ENCODE results near the gene ATRN.

Gene ATRN

DNA sequence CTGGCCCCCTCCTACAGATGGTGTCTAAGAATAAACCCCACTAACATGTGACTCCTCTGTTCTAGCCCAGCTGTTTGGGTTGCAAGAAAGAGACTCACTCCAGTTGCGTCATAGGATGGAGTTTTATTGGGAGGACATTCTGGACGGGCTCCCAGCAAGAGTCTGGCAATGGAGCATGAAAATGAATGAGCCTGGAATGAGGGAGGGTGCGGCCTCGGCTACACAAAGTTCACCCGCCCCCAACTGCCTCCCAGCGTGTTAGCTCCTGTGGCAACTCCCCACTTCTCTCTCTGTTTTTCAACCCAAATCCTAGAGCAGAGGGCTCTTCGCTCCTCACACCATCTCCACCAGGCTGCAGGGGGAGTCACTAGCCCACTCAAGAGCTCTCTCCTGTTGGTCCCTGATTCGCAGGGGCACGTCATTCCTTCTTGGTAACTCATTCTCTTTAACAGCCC is 216.1 kb downstream of the ATRN start:
- H3K79me2 ChIP-seq (ENCODE audit: control insufficient read depth, insufficient read depth, low read length, unreplicated experiment) = no peaks in the 10 kb centered on the region
- H3K27me3 ChIP-seq (ENCODE audit: insufficient read depth, low read length) = peaks cover 7% of the 10 kb centered on the region
- H3K4me3 ChIP-seq (ENCODE audit: low read depth, low read length) = no peak overlapping the region
- H2AFZ ChIP-seq (ENCODE audit: low read length, unreplicated experiment) = peak overlapping the region; percentile 66
- no peak overlapping the region for H3K27ac ChIP-seq (ENCODE audit: low read depth, low read length)
- no peaks in the 10 kb centered on the region for H3K36me3 ChIP-seq (ENCODE audit: insufficient read depth, low read length)
- peaks cover 11% of the 10 kb centered on the region for H3K4me1 ChIP-seq (ENCODE audit: control insufficient read depth, insufficient read depth, low read length, unreplicated experiment)

DNA sequence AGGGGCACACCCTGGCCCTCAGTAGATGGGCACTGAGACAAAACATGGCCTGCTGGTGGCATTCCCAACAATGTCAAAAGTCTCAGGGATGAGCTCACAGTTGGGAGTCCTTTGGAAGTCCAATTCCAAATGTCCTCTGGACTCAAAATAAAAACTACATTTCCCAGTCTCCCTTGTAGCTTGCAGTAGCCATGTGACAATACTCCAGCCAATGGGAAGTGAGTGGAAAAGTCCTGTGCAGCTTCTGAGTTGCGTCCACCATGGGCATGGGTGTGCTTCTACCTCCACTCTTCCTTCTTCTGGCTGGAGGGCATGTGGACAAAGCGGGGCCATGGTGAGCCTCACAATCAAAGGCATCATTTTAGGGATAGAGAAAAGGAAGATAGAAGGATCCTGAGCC is 216.8 kb downstream of the ATRN start:
- peaks cover 11% of the 10 kb centered on the region for H3K4me1 ChIP-seq (ENCODE audit: control insufficient read depth, insufficient read depth, low read length, unreplicated experiment)
- H2AFZ ChIP-seq (ENCODE audit: low read length, unreplicated experiment) = no peak overlapping the region
- H3K79me2 ChIP-seq (ENCODE audit: control insufficient read depth, insufficient read depth, low read length, unreplicated experiment) = no peaks in the 10 kb centered on the region
- no peaks in the 10 kb centered on the region for H3K27me3 ChIP-seq (ENCODE audit: insufficient read depth, low read length)
- no peak overlapping the region for H3K4me3 ChIP-seq (ENCODE audit: low read depth, low read length)
- no peak overlapping the region for H3K27ac ChIP-seq (ENCODE audit: low read depth, low read length)
- no peaks in the 10 kb centered on the region for H3K36me3 ChIP-seq (ENCODE audit: insufficient read depth, low read length)

DNA sequence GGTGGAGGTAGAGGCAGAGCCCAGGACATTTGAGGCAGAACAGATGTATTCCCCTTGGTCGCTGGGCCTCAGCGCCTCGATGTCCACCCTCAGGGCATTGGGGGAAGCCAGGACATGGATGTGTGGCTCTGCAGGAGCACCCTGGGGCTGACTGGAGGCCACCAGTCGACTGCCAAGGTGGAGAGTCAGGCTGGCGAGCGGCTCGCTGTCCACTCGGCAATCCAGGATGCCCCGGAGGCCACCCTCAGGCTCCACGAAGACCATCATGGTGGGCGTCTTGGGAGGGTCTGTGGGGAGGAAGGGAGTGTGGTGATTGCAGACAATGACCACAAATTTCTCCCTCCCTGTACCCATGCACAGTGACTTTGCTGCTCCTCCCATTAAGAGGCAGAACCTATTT is 219.2 kb downstream of the ATRN start:
- Histone ChIP-seq H3K27me3 (ENCODE audit: insufficient read depth, low read length) (no peaks in the 10 kb centered on the region), H3K27ac (ENCODE audit: low read depth, low read length) (no peak overlapping the region), H2AFZ (ENCODE audit: low read length, unreplicated experiment) (no peak overlapping the region), H3K79me2 (ENCODE audit: control insufficient read depth, insufficient read depth, low read length, unreplicated experiment) (no peaks in the 10 kb centered on the region), H3K36me3 (ENCODE audit: insufficient read depth, low read length) (no peaks in the 10 kb centered on the region), H3K4me1 (ENCODE audit: control insufficient read depth, insufficient read depth, low read length, unreplicated experiment) (peaks cover 11% of the 10 kb centered on the region), H3K4me3 (ENCODE audit: low read depth, low read length) (no peak overlapping the region)

DNA sequence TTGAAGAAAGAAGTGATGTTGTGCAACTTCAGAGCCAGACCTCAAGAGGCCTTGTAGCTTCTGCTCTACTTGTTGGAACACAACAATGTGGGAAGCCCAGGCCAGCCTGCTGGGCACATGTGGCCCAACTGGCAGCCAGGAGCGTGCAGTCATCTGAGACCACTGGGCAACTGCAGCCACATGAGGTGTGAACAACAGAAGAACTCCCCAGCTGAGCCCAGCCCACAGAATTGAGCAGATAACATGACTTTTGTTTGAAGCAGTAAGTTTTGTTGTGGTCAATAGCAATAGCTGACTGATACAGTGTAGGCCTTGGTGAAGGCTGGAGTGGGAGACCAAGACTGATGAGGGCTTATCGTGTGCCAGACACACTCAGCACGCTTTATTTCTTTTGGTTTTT is 219.6 kb downstream of the ATRN start:
- no peaks in the 10 kb centered on the region for H3K27me3 ChIP-seq (ENCODE audit: insufficient read depth, low read length)
- H3K79me2 ChIP-seq (ENCODE audit: control insufficient read depth, insufficient read depth, low read length, unreplicated experiment) = no peaks in the 10 kb centered on the region
- H3K27ac ChIP-seq (ENCODE audit: low read depth, low read length) = no peak overlapping the region
- H2AFZ ChIP-seq (ENCODE audit: low read length, unreplicated experiment) = no peak overlapping the region
- peaks cover 11% of the 10 kb centered on the region for H3K4me1 ChIP-seq (ENCODE audit: control insufficient read depth, insufficient read depth, low read length, unreplicated experiment)
- H3K4me3 ChIP-seq (ENCODE audit: low read depth, low read length) = no peak overlapping the region
- H3K36me3 ChIP-seq (ENCODE audit: insufficient read depth, low read length) = no peaks in the 10 kb centered on the region

DNA sequence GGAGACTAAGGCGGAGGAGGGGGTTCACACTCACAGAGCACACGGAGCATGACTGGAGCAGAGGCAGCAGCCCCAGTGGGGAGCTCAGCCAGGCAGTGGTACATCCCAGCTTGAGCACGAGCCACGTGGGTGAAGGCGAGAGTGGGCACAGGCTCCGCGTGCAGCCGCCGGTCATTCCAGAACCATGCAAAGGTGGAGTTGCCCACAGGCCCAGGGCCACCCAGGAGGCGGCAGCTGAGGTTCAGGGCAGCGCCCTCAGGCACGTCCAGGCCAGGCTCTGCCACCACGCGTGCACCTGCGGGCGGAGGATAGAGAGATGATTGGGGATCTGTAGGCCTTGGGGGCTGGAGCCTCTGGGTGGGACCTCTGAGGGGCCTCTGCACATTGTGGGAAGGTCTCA is 220.5 kb downstream of the ATRN start:
- Histone ChIP-seq H3K27ac (ENCODE audit: low read depth, low read length) (no peak overlapping the region), H3K4me3 (ENCODE audit: low read depth, low read length) (no peak overlapping the region), H3K4me1 (ENCODE audit: control insufficient read depth, insufficient read depth, low read length, unreplicated experiment) (peaks cover 11% of the 10 kb centered on the region), H3K27me3 (ENCODE audit: insufficient read depth, low read length) (no peaks in the 10 kb centered on the region), H3K79me2 (ENCODE audit: control insufficient read depth, insufficient read depth, low read length, unreplicated experiment) (no peaks in the 10 kb centered on the region), H3K36me3 (ENCODE audit: insufficient read depth, low read length) (no peaks in the 10 kb centered on the region), H2AFZ (ENCODE audit: low read length, unreplicated experiment) (no peak overlapping the region)

DNA sequence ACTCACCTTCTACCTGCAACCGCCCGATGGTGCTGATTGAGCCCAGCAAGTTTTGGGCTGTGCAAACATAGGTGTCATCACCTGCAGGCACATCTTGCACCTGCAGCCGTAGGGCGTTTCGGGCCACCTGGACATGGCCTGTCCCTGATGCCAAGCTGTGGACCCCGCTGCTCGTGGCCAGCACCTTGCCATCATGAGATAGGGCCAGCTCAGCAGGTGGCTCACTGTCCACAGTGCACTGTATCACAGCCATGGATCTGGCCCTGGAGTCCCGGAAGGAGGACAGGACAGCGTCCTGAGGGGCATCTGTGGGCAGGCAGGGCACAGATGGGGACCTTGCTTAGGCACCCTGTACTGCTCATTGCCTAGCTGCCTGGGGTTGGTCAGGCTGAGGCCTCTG is 221.1 kb downstream of the ATRN start:
- no peak overlapping the region for H3K4me3 ChIP-seq (ENCODE audit: low read depth, low read length)
- peaks cover 6% of the 10 kb centered on the region for H3K4me1 ChIP-seq (ENCODE audit: control insufficient read depth, insufficient read depth, low read length, unreplicated experiment)
- no peaks in the 10 kb centered on the region for H3K36me3 ChIP-seq (ENCODE audit: insufficient read depth, low read length)
- no peaks in the 10 kb centered on the region for H3K79me2 ChIP-seq (ENCODE audit: control insufficient read depth, insufficient read depth, low read length, unreplicated experiment)
- no peaks in the 10 kb centered on the region for H3K27me3 ChIP-seq (ENCODE audit: insufficient read depth, low read length)
- H2AFZ ChIP-seq (ENCODE audit: low read length, unreplicated experiment) = no peak overlapping the region
- H3K27ac ChIP-seq (ENCODE audit: low read depth, low read length) = no peak overlapping the region

DNA sequence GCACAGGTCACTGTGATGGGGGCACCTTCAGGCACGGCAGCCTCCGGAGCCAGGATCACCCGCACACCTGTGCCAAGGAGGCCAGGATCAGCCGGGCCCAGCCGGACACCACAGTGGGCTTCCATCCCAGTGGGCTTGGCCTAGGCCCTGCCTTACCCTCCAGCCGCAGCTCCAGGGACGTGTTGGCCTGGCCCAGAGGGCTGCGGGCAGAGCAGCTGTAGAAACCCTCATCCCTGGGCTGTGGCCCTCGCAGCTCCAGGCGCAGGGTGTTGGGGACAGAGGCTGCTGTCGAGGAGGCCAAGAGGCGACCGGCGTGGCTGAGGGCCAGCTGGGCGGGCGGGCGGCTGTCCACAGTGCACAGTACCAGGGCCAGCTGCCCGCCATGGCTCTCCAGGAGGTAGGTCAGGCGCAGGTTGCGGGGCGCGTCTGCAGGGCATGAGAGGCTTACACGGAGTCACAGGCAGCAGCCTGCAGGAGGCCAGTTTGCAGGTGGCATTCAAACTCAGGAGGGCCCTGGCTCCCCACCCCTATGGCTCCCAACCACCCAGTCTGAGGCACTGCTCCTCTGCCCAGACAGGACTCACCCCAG is 222.0 kb downstream of the ATRN start:
- no peaks in the 10 kb centered on the region for H3K79me2 ChIP-seq (ENCODE audit: control insufficient read depth, insufficient read depth, low read length, unreplicated experiment)
- no peaks in the 10 kb centered on the region for H3K27me3 ChIP-seq (ENCODE audit: insufficient read depth, low read length)
- H3K36me3 ChIP-seq (ENCODE audit: insufficient read depth, low read length) = no peaks in the 10 kb centered on the region
- no peaks in the 10 kb centered on the region for H3K4me1 ChIP-seq (ENCODE audit: control insufficient read depth, insufficient read depth, low read length, unreplicated experiment)
- no peak overlapping the region for H3K27ac ChIP-seq (ENCODE audit: low read depth, low read length)
- no peak overlapping the region for H2AFZ ChIP-seq (ENCODE audit: low read length, unreplicated experiment)
- no peak overlapping the region for H3K4me3 ChIP-seq (ENCODE audit: low read depth, low read length)

DNA sequence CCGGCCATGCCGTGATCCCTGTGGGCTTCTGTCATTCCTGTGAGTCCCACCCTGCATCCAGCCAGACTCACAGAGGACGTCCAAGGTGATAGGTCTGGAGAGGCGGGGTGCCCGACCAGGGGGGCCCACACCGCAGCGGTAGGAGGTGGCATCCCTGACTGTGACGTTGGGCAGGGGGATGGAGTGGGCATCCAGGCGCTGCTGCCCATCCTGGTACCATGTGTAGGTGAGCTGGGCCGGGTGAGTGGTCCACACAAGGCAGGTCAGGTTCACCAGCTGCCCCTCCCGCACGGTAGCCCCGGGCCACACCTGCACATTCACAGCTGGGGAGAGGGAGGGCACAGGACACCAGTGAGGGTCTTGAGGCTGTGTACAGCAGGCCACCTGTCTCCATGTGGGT is 222.6 kb downstream of the ATRN start:
- H2AFZ ChIP-seq (ENCODE audit: low read length, unreplicated experiment) = no peak overlapping the region
- H3K27ac ChIP-seq (ENCODE audit: low read depth, low read length) = no peak overlapping the region
- no peaks in the 10 kb centered on the region for H3K36me3 ChIP-seq (ENCODE audit: insufficient read depth, low read length)
- H3K27me3 ChIP-seq (ENCODE audit: insufficient read depth, low read length) = 0 out of 2 replicates have a peak, but pooled peaks cover 2% of the 10 kb centered on the region
- H3K79me2 ChIP-seq (ENCODE audit: control insufficient read depth, insufficient read depth, low read length, unreplicated experiment) = no peaks in the 10 kb centered on the region
- no peaks in the 10 kb centered on the region for H3K4me1 ChIP-seq (ENCODE audit: control insufficient read depth, insufficient read depth, low read length, unreplicated experiment)
- H3K4me3 ChIP-seq (ENCODE audit: low read depth, low read length) = no peak overlapping the region

DNA sequence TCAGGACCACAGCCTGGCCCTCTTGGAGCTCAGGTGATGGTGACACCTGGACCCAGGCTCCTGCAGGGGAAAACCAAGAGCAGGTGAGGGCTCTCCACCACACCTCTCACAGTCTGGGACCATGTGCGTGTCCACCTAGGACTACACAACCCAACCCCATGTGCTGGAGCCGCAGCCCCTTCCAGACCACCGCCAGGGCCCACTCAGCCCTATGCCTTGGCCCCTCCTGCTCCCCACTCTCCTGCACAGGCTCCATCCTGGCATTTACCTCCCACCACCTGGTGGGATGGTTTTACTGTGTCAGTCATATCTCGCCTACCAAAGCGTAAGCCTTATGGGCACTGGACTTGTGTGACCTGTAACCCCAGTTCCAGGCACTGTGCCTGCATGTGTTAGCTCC is 224.0 kb downstream of the ATRN start:
- Histone ChIP-seq H3K27ac (ENCODE audit: low read depth, low read length) (no peak overlapping the region), H3K36me3 (ENCODE audit: insufficient read depth, low read length) (no peaks in the 10 kb centered on the region), H3K27me3 (ENCODE audit: insufficient read depth, low read length) (0 out of 2 replicates have a peak, but pooled peaks cover 3% of the 10 kb centered on the region), H3K4me3 (ENCODE audit: low read depth, low read length) (no peak overlapping the region), H3K4me1 (ENCODE audit: control insufficient read depth, insufficient read depth, low read length, unreplicated experiment) (no peaks in the 10 kb centered on the region), H3K79me2 (ENCODE audit: control insufficient read depth, insufficient read depth, low read length, unreplicated experiment) (no peaks in the 10 kb centered on the region), H2AFZ (ENCODE audit: low read length, unreplicated experiment) (no peak overlapping the region)

DNA sequence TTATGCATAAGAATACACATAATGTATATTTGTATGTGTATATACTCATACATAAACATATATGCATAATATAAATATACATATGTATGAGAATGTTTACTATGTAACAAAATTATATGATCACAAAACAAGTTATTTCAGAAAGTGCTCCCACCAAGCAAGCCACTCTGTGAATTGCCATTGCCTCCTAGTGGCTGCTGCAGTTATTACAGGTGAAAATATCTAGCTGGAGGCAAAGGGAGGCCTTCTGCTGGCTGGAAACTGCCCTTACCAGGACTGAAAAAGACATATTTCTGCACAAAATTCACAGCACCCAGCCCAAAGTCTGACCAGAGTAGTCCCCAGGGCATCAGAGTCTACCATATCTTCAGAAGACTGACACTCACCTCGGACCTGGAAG is 225.4 kb downstream of the ATRN start:
- Histone ChIP-seq H3K4me1 (ENCODE audit: control insufficient read depth, insufficient read depth, low read length, unreplicated experiment) (no peaks in the 10 kb centered on the region), H3K27ac (ENCODE audit: low read depth, low read length) (no peak overlapping the region), H3K79me2 (ENCODE audit: control insufficient read depth, insufficient read depth, low read length, unreplicated experiment) (no peaks in the 10 kb centered on the region), H2AFZ (ENCODE audit: low read length, unreplicated experiment) (no peak overlapping the region), H3K4me3 (ENCODE audit: low read depth, low read length) (no peak overlapping the region), H3K27me3 (ENCODE audit: insufficient read depth, low read length) (0 out of 2 replicates have a peak, but pooled peaks cover 3% of the 10 kb centered on the region), H3K36me3 (ENCODE audit: insufficient read depth, low read length) (no peaks in the 10 kb centered on the region)

DNA sequence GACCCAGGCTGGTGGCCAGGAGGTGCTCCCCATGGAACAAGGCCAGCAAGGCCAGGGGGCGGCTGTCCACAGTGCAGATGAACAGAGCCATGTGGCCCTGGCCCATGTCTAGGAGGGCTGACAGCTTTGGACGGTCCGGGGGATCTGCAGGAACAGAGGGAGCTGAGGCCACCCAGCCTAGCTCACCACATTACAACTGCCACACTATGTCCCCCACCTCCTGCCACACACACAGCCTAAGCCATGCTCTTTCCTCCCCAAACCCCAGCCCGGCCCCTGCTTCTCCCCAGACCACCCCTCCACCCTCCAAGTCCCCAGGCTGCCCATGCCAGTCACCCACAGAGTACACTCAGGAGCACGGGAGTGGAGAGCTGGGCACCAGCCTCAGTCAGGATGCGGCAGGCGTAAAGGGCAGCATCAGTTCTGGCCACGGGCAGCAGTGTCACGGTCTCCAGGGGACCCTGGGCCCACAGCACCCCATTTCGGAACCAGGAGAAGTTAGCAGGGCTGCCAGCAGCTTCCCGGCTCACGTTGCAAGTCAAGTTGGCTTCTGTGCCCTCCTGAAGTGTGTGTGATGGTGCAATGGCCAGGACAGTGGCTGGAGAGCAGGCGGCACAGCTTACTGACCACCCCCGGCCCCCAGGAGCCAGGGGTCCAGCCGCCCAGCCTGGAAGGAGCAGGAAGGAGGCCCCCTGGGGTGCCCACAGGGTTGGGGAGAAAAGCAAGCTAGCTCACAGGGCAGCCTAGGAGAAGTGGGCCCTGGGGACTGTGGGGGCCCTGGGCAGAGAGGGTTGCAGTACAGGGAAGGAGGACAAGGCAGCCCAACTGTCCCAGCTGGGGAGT is 226.1 kb downstream of the ATRN start:
- H3K4me3 ChIP-seq (ENCODE audit: low read depth, low read length) = no peak overlapping the region
- H2AFZ ChIP-seq (ENCODE audit: low read length, unreplicated experiment) = no peak overlapping the region
- H3K27ac ChIP-seq (ENCODE audit: low read depth, low read length) = no peak overlapping the region
- H3K27me3 ChIP-seq (ENCODE audit: insufficient read depth, low read length) = 0 out of 2 replicates have a peak, but pooled peaks cover 3% of the 10 kb centered on the region
- H3K36me3 ChIP-seq (ENCODE audit: insufficient read depth, low read length) = no peaks in the 10 kb centered on the region
- H3K79me2 ChIP-seq (ENCODE audit: control insufficient read depth, insufficient read depth, low read length, unreplicated experiment) = no peaks in the 10 kb centered on the region
- H3K4me1 ChIP-seq (ENCODE audit: control insufficient read depth, insufficient read depth, low read length, unreplicated experiment) = no peaks in the 10 kb centered on the region

Data from ACC112 (cell line).